SK-MEL-5 (cell line): Measurements from ENCODE around the gene MZB1. TPM values are rescaled to one million over a fixed set of nuclear protein-coding genes. Genes with fewer than 3 reads are reported as not detected.

Source experiments
- DNase-seq: peaks from one replicate; pipeline ENCODE4 v3.0.0-alpha.2; 2016; ENCODE audit warnings: low read depth, low spot score
- in situ Hi-C: cut with HindIII; loops from 2 replicates; pipeline ENCODE4 v1.10.0; 2016; ENCODE audit warnings: low sequenced_read_pairs, high pct_unique_total_duplicates, low pct_unique_long_range_greater_than_20kb
- total RNA-seq: library from RNA; depleted of rRNA; stranded (reverse); fragments of >200 nt; shearing (Covaris generic); gene quantifications from 2 replicates; pipeline ENCODE4 v1.2.3, GENCODE V29; 2014

Gene MZB1
- total RNA-seq, 1 experiment from 2014 or later, result not detected

GRCh38 chr5:139384591-139385051 is 5.1 kb downstream of the MZB1 start:
- in situ Hi-C loops, result no loop called here
- DNase-seq, result no peak

- in situ Hi-C loops, result no loop called here
- no peak for DNase-seq
Observed at GRCh38 chr5:139383993-139384590, 5.6 kb downstream of the MZB1 start.

GRCh38 chr5:139383275-139383992 is 6.3 kb downstream of the MZB1 start, which contains the start of gene SLC23A1:
Gene SLC23A1, minus strand, starts transcription at chr5:139383297. Its CDS starts 44 bp downstream, at chr5:139383253.
- no peak for DNase-seq
- in situ Hi-C loops, result no loop called here

GRCh38 chr5:139382807-139383206 is 6.9 kb downstream of the MZB1 start:
- in situ Hi-C loops, result no loop called here
- DNase-seq, result no peak

- no peak for DNase-seq
- in situ Hi-C loops, result no loop called here
Observed at GRCh38 chr5:139381837-139382761, 7.6 kb downstream of the MZB1 start.

GRCh38 chr5:139379626-139380449 is 9.9 kb downstream of the MZB1 start:
- in situ Hi-C loops, result no loop called here
- DNase-seq, result no peak

GRCh38 chr5:139378941-139379361 is 10.8 kb downstream of the MZB1 start:
- DNase-seq, result no peak
- in situ Hi-C loops, result no loop called here

GRCh38 chr5:139378101-139378825 is 11.4 kb downstream of the MZB1 start:
- DNase-seq, result no peak

GRCh38 chr5:139377226-139377625 is 12.5 kb downstream of the MZB1 start:
- in situ Hi-C loops, result no loop called here
- DNase-seq, result no peak

More at GRCh38 chr5:139378101-139378825, 11.4 kb downstream of the MZB1 start:
- in situ Hi-C loops, result no loop called here

- no peak for DNase-seq
- in situ Hi-C loops, result no loop called here
Observed at GRCh38 chr5:139376364-139376763, 13.3 kb downstream of the MZB1 start.

GRCh38 chr5:139374909-139375308 is 14.8 kb downstream of the MZB1 start:
- in situ Hi-C loops, result no loop called here
- no peak for DNase-seq

GRCh38 chr5:139371482-139372435 is 18.0 kb downstream of the MZB1 start:
- no peak for DNase-seq
- in situ Hi-C loops, result no loop called here

- in situ Hi-C loops, result no loop called here
Observed at GRCh38 chr5:139369181-139369580, 20.5 kb downstream of the MZB1 start.

GRCh38 chr5:139368613-139369012 is 21.1 kb downstream of the MZB1 start:
- DNase-seq, result peak; percentile 30
- in situ Hi-C loops, result no loop called here

More at GRCh38 chr5:139369181-139369580, 20.5 kb downstream of the MZB1 start:
- no peak for DNase-seq

GRCh38 chr5:139364466-139364865 is 25.2 kb downstream of the MZB1 start:
- in situ Hi-C loops, result no loop called here
- no peak for DNase-seq

GRCh38 chr5:139363937-139364336 is 25.8 kb downstream of the MZB1 start:
- in situ Hi-C loops, result no loop called here
- no peak for DNase-seq
